HepG2 (cell line): ENCODE measurements around the gene DOK1. TPM values are rescaled to one million over a fixed set of nuclear protein-coding genes. Genes with fewer than 3 reads are reported as not detected.
A peak's percentile ranks its signal among the peaks of the same experiment; 100 is the strongest.

Experiments used
- AGO1 ChIP-seq: fragments of 200-400 bp; formaldehyde crosslinking; IDR thresholded peaks from 2 replicates; pipeline ENCODE4 v1.6.1; 2017; ENCODE audit warnings: mild to moderate bottlenecking, low read depth, low read length, moderate library complexity; ENCODE audit not compliant: poor library complexity, severe bottlenecking
- CENPX ChIP-seq: sonication (generic); formaldehyde crosslinking; IDR thresholded peaks from 2 replicates; pipeline ENCODE4 v1.9.0; 2021; ENCODE audit warnings: mild to moderate bottlenecking, missing genetic modification reagents, moderate library complexity
- FOXO4 ChIP-seq: sonication (generic); formaldehyde crosslinking; conservative IDR thresholded peaks from 2 replicates; pipeline ENCODE4 v1.8.1; 2023; ENCODE audit warnings: missing genetic modification reagents
- GATAD1 ChIP-seq: IDR thresholded peaks from 2 replicates; pipeline ENCODE4 v1.6.1; 2016; ENCODE audit warnings: missing genetic modification reagents, missing compliant biosample characterization
- KAT2B ChIP-seq: fragments of 150-350 bp; IDR thresholded peaks from 2 replicates; pipeline ENCODE4 v1.6.1; 2014; ENCODE audit warnings: low read depth, low read length, borderline replicate concordance
- KDM2A ChIP-seq: sonication (generic); formaldehyde crosslinking; IDR thresholded peaks from 2 replicates; pipeline ENCODE4 v1.4.0; 2020; ENCODE audit warnings: low read depth, missing genetic modification reagents, borderline replicate concordance
- LCORL ChIP-seq, 2 experiments: fragments of 450-650 bp in 1 of 2; sonication (generic) in 1 of 2; formaldehyde crosslinking in 1 of 2; IDR thresholded peaks; 2 replicates each; pipeline versions ENCODE4 v1.5.0 to v1.6.1; 2017 to 2020; ENCODE audit warnings: antibody characterized with exemption in 1 of 2, missing genetic modification reagents in 1 of 2
- MAZ ChIP-seq, 2 experiments: sonication (generic) in 1 of 2; formaldehyde crosslinking in 1 of 2; IDR thresholded peaks; 2 replicates each; pipeline versions ENCODE4 v1.5.0 to v1.6.1; 2012 to 2020; ENCODE audit warnings: low read depth in 2 of 2, mild to moderate bottlenecking in 2 of 2, borderline replicate concordance in 1 of 2, improper control_type of control experiment in 1 of 2, low read length in 1 of 2, missing genetic modification reagents in 1 of 2, moderate library complexity in 1 of 2
- MYPOP ChIP-seq: sonication (generic); formaldehyde crosslinking; IDR thresholded peaks from 2 replicates; pipeline ENCODE4 v1.8.1; 2023; ENCODE audit warnings: mild to moderate bottlenecking, moderate library complexity, missing genetic modification reagents
- NAIF1 ChIP-seq: sonication (generic); formaldehyde crosslinking; IDR thresholded peaks from 2 replicates; pipeline ENCODE4 v1.5.0; 2020; ENCODE audit warnings: mild to moderate bottlenecking, missing genetic modification reagents, borderline replicate concordance
- NCOA2 ChIP-seq: sonication (generic); formaldehyde crosslinking; IDR thresholded peaks from 2 replicates; pipeline ENCODE4 v1.8.0; 2022; ENCODE audit warnings: inconsistent platforms
- NR0B2 ChIP-seq: sonication (generic); formaldehyde crosslinking; IDR thresholded peaks from 2 replicates; pipeline ENCODE4 v1.4.0; 2020; ENCODE audit warnings: mild to moderate bottlenecking, missing genetic modification reagents
- PAXIP1 ChIP-seq: sonication (generic); formaldehyde crosslinking; conservative IDR thresholded peaks from 2 replicates; pipeline ENCODE4 v1.4.0; 2020; ENCODE audit warnings: mild to moderate bottlenecking, missing genetic modification reagents, moderate library complexity
- PHF21A ChIP-seq: sonication (generic); formaldehyde crosslinking; IDR thresholded peaks from 2 replicates; pipeline ENCODE4 v1.5.0; 2020; ENCODE audit warnings: mild to moderate bottlenecking, missing genetic modification reagents
- ZNF451 ChIP-seq: sonication (generic); formaldehyde crosslinking; IDR thresholded peaks from 2 replicates; pipeline ENCODE4 v1.5.0; 2020; ENCODE audit warnings: mild to moderate bottlenecking, missing genetic modification reagents
- ZNF468 ChIP-seq: sonication (generic); formaldehyde crosslinking; IDR thresholded peaks from 2 replicates; pipeline ENCODE4 v1.8.0; 2022; ENCODE audit warnings: mild to moderate bottlenecking, moderate library complexity, missing genetic modification reagents
- ZNF501 ChIP-seq: sonication (generic); formaldehyde crosslinking; IDR thresholded peaks from 2 replicates; pipeline ENCODE4 v1.5.1; 2020; ENCODE audit warnings: mild to moderate bottlenecking, moderate library complexity, missing genetic modification reagents
- polyA plus RNA-seq, 8 experiments: library from polyadenylated mRNA; depleted of rRNA in 3 of 8; stranded (reverse) in 7 of 8; unstranded in 1 of 8; fragments of >200 nt; fragmentation: Illumina TruSeq in 4 of 8; extraction: Trizol in 4 of 8; gene quantifications; 2 replicates each; pipeline versions ENCODE4 v1.2.1 to v1.2.3, GENCODE V29; 2011 to 2016; ENCODE audit warnings: low read depth in 4 of 8, missing spikeins in 1 of 8, mixed read lengths in 1 of 8; ENCODE audit not compliant: insufficient read depth in 1 of 8
- total RNA-seq, 5 experiments: library from RNA; depleted of rRNA; stranded (reverse); fragments of >200 nt; fragmentation: Illumina TruSeq; extraction: Trizol; gene quantifications; 2 replicates each; pipeline ENCODE4 v1.2.3, GENCODE V29; 2016; ENCODE audit warnings: low read depth in 1 of 5
- TF ChIP-seq, protein P1 (sequence below): IDR thresholded peaks from 2 replicates; pipeline ENCODE4 v1.6.1; 2016; ENCODE audit warnings: missing biosample characterization, missing genetic modification reagents, low read depth

The DOK1 gene
- total and polyA plus RNA-seq, 2 of the 13 experiments (the other 11 are each of a cell fraction or from before 2014, with no cell fraction given), result 0.53 to 0.74 TPM

- no peak for TF ChIP-seq GATAD1 (CRISPR knock-in tag)
- TF ChIP-seq AGO1, result peak; percentile 87
- TF ChIP-seq NAIF1 (CRISPR knock-in tag), result no peak
- TF ChIP-seq FOXO4 (CRISPR knock-in tag), result no peak
- no peak for TF ChIP-seq CENPX (CRISPR knock-in tag)
- peak; percentile 23; the same call in 1 of the 2 replicates for TF ChIP-seq NCOA2 (CRISPR knock-in tag)
- TF ChIP-seq MAZ (IDR thresholded peaks at IDR 0.05; ENCODE audit: borderline replicate concordance, low read depth, low read length), result no peak
- TF ChIP-seq MAZ (CRISPR knock-in tag; IDR thresholded peaks at IDR 0.05; ENCODE audit: low read depth), result peak; percentile 48; the same call in 1 of the 2 replicates
- TF ChIP-seq NR0B2 (CRISPR knock-in tag), result no peak
- TF ChIP-seq MYPOP (CRISPR knock-in tag), result no peak
- TF ChIP-seq PAXIP1 (CRISPR knock-in tag), result peak; percentile 55
- TF ChIP-seq ZNF451 (CRISPR knock-in tag), result 0 out of 2 replicates have a peak, but pooled peaks have one; percentile 62
- peak; percentile 29; the same call in 1 of the 2 replicates for TF ChIP-seq ZNF501
- TF ChIP-seq ZNF468 (CRISPR knock-in tag), result 0 out of 2 replicates have a peak, but pooled peaks have one; percentile 47
- peak; percentile 37; the same call in 1 of the 2 replicates for TF ChIP-seq PHF21A
- no peak for TF ChIP-seq LCORL (IDR thresholded peaks at IDR 0.05)
- peak; percentile 82 for TF ChIP-seq LCORL (CRISPR knock-in tag; IDR thresholded peaks at IDR 0.05)
- TF ChIP-seq KDM2A (CRISPR knock-in tag), result peak; percentile 75; the same call in 1 of the 2 replicates
- TF ChIP-seq KAT2B, result no peak
- TF ChIP-seq, protein P1, sequence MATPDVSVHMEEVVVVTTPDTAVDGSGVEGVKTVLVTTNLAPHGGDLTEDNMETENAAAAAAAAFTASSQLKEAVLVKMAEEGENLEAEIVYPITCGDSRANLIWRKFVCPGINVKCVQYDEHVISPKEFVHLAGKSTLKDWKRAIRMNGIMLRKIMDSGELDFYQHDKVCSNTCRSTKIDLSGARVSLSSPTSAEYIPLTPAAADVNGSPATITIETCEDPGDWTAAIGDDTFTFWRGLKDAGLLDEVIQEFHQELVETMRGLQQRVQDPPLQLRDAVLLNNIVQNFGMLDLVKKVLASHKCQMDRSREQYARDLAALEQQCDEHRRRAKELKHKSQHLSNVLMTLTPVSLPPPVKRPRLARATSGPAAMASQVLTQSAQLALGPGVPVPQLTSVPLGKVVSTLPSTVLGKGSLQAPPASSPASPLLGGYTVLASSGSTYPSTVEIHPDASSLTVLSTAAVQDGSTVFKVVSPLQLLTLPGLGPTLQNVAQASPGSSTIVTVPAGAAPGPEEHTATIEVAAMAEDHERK (CRISPR knock-in tag), result no peak
Observed at GRCh38 chr2:74512744-74513604, 41.5 kb upstream of the DOK1 start (continued).
